ENCODE measurements around the gene AKAP13. TPM values are rescaled to one million over a fixed set of nuclear protein-coding genes. Genes with fewer than 3 reads are reported as not detected.

Gene AKAP13
- total RNA-seq, 2 experiments from 2014 or later = 282 to 304 TPM

- POLR2A ChIA-PET = interaction anchor here (0.5 to 1.2 kb wide), 7 partner anchors 10 to 70 kb away, joined by 3 to 8 read pairs (median 4); no protein-coding TSS in a partner anchor
- Histone ChIP-seq H3K4me1 (ENCODE audit: insufficient read depth, low read length) (peaks cover 21% of the 10 kb centered on the region), H3K27me3 (ENCODE audit: control insufficient read depth in 1 of 2, insufficient read depth in 2 of 2, low read length in 2 of 2) (no peaks in the 10 kb centered on the region), H3K36me3 (ENCODE audit: insufficient read depth, low read length) (peaks cover 19% of the 10 kb centered on the region), H3K4me3 (ENCODE audit: low read length) (no peak overlapping the region), H3K9me3 (ENCODE audit: control insufficient read depth in 1 of 2, insufficient read depth in 1 of 2, low read length in 2 of 2) (no peaks in the 10 kb centered on the region), H3K27ac (ENCODE audit: low read depth in 1 of 2, low read length in 2 of 2) (no peak overlapping the region)
- ATAC-seq (ENCODE audit: poor library complexity) = peak; percentile 91
- Mint-ChIP-seq H3K9me3 (no peaks in the 10 kb centered on the region), H3K27ac (peak overlapping the region; percentile 54), H3K4me3 (peak overlapping the region; percentile 0), H3K4me1 (ENCODE audit: low read depth) (peaks cover 68% of the 10 kb centered on the region), H3K36me3 (ENCODE audit: low read depth) (peaks cover 42% of the 10 kb centered on the region), H3K27me3 (no peaks in the 10 kb centered on the region)
- peak in 5 of 14 experiments; percentile 17 to 67 (median 64) for DNase-seq
- CTCF ChIA-PET = no interaction called here
- TF ChIP-seq CTCF (IDR thresholded peaks at IDR 0.05) = no peak
- intact Hi-C loops (cut with DNase I, micrococcal nuclease) = loop anchor here in 1 of 2 experiments (2.0 kb wide), 1 partner anchor 14 kb away; no protein-coding TSS in a partner anchor
These were observed 216.9 kb downstream of the AKAP13 start for GRCh38 chr15:85597155-85597815.

DNA sequence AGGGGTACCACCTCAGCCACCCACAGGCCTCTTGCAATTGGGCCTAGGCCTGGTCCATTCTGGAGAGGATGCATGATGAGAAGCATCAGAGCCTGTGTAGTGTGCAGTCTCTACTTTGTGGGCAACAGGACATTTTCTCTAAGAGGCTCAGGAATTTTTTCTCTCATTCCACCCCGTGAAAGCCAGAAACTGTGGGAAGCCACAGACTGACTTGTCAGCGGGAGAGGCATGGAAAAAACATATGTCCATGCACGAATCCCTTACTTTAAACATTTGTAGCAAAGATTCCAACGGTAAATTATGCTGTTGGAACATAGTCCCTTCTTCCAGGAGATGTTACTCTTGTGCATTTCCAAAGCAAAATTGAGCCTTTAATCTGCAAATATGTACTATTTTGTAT, 217.8 kb downstream of the AKAP13 start:
- Mint-ChIP-seq H3K4me1 (ENCODE audit: low read depth) (peaks cover 69% of the 10 kb centered on the region), H3K4me3 (no peak overlapping the region), H3K9me3 (no peaks in the 10 kb centered on the region), H3K27me3 (no peaks in the 10 kb centered on the region), H3K27ac (peak overlapping the region; percentile 54), H3K36me3 (ENCODE audit: low read depth) (peaks cover 40% of the 10 kb centered on the region)
- no peak overlapping the region for H3K27ac ChIP-seq (ENCODE audit: low read depth in 1 of 2, low read length in 2 of 2)
- ATAC-seq (ENCODE audit: poor library complexity) (no peak), DNase-seq (no peak)
- H3K4me1 ChIP-seq (ENCODE audit: insufficient read depth, low read length) = peaks cover 21% of the 10 kb centered on the region
- intact Hi-C loops (cut with DNase I, micrococcal nuclease) = no loop called here
- ChIA-PET POLR2A (interaction anchor here (0.6 to 2.0 kb wide), 2 partner anchors 23 to 60 kb away, joined by 3 to 4 read pairs; no protein-coding TSS in a partner anchor), CTCF (no interaction called here)
- H3K36me3 ChIP-seq (ENCODE audit: insufficient read depth, low read length) = peaks cover 24% of the 10 kb centered on the region
- H3K4me3 ChIP-seq (ENCODE audit: low read length) = no peak overlapping the region
- no peaks in the 10 kb centered on the region for H3K27me3 ChIP-seq (ENCODE audit: control insufficient read depth in 1 of 2, insufficient read depth in 2 of 2, low read length in 2 of 2)
- no peaks in the 10 kb centered on the region for H3K9me3 ChIP-seq (ENCODE audit: control insufficient read depth in 1 of 2, insufficient read depth in 1 of 2, low read length in 2 of 2)
- TF ChIP-seq CTCF (IDR thresholded peaks at IDR 0.05) = no peak

DNA sequence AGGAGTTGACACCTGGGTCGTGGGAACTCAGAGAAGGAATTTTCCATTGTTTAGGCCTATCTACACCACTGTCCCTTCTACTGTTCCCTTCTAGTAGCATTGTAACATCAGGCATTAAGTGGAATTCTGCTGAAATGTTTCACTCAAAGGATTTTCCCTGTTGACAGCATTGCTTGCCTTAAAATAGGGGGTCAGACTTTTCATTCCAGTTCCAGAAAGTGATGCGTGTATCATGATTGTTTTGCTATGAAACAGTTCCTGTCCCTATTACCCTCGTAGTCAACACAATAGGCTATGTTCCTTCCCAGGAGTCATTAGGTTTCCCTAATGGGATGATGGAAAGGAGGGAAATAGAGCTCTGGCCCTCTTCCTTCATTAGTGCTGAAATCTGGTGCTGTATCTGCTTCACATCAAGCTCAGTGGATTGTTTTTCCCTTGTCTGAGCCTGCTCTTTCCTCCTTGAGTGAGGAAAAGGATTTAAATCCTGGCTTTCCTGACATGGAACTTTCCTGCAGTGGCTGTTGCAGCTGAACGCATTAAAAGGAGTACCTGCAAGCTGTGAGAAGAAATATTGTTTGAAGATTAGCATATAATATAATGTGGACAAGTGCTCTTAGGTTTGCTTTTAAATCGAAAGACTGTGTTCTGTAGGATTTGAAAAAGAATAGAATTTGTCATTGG, 218.5 kb downstream of the AKAP13 start:
- ATAC-seq (ENCODE audit: poor library complexity) (no peak), DNase-seq (no peak)
- Mint-ChIP-seq H3K27me3 (no peaks in the 10 kb centered on the region), H3K4me3 (no peak overlapping the region), H3K9me3 (no peaks in the 10 kb centered on the region), H3K27ac (peak overlapping the region; percentile 27), H3K4me1 (ENCODE audit: low read depth) (peaks cover 71% of the 10 kb centered on the region), H3K36me3 (ENCODE audit: low read depth) (peaks cover 42% of the 10 kb centered on the region)
- H3K27me3 ChIP-seq (ENCODE audit: control insufficient read depth in 1 of 2, insufficient read depth in 2 of 2, low read length in 2 of 2) = no peaks in the 10 kb centered on the region
- TF ChIP-seq CTCF (IDR thresholded peaks at IDR 0.05) = no peak
- no peaks in the 10 kb centered on the region for H3K9me3 ChIP-seq (ENCODE audit: control insufficient read depth in 1 of 2, insufficient read depth in 1 of 2, low read length in 2 of 2)
- H3K4me1 ChIP-seq (ENCODE audit: insufficient read depth, low read length) = peaks cover 21% of the 10 kb centered on the region
- H3K27ac ChIP-seq (ENCODE audit: low read depth in 1 of 2, low read length in 2 of 2) = no peak overlapping the region
- ChIA-PET CTCF (interaction anchor here (1.6 kb wide), 1 partner anchor 94 kb away, joined by 4 read pairs; no protein-coding TSS in a partner anchor), POLR2A (interaction anchor here (0.5 to 2.0 kb wide), 5 partner anchors 17 to 105 kb away, joined by 3 to 8 read pairs (median 4); no protein-coding TSS in a partner anchor)
- intact Hi-C loops (cut with DNase I, micrococcal nuclease) = no loop called here
- no peak overlapping the region for H3K4me3 ChIP-seq (ENCODE audit: low read length)
- peaks cover 30% of the 10 kb centered on the region for H3K36me3 ChIP-seq (ENCODE audit: insufficient read depth, low read length)
